ENCODE data around the gene DYNC2LI1.

DNA sequence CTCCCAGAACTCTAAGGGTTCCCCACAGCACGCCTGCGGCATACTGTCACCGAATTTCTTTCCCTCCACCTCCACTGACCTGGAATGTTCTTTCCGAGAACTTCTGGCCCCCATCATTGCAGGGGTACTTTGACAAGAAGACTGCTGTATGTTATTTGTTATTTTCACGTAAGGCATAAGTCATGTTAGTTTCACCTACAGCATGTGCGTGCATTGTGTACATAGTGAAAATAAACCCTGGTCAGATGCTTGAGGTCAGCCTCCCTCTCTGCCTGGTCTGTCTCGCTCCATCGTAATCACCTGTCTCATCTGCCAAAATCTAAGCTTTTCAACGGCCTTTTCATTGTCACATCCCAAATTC is 69.0 kb downstream of the DYNC2LI1 start:
- TF ChIP-seq, protein P1, sequence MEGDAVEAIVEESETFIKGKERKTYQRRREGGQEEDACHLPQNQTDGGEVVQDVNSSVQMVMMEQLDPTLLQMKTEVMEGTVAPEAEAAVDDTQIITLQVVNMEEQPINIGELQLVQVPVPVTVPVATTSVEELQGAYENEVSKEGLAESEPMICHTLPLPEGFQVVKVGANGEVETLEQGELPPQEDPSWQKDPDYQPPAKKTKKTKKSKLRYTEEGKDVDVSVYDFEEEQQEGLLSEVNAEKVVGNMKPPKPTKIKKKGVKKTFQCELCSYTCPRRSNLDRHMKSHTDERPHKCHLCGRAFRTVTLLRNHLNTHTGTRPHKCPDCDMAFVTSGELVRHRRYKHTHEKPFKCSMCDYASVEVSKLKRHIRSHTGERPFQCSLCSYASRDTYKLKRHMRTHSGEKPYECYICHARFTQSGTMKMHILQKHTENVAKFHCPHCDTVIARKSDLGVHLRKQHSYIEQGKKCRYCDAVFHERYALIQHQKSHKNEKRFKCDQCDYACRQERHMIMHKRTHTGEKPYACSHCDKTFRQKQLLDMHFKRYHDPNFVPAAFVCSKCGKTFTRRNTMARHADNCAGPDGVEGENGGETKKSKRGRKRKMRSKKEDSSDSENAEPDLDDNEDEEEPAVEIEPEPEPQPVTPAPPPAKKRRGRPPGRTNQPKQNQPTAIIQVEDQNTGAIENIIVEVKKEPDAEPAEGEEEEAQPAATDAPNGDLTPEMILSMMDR (IDR thresholded peaks at IDR 0.05): no peak
- TF ChIP-seq POLR2A (IDR thresholded peaks at IDR 0.05): no peak
